HG02885 (cell line): Measurements from ENCODE around the gene DUSP6.

Source experiments
- ATAC-seq: cut with Tn5 transposase; IDR thresholded peaks from one replicate; pipeline ENCODE4 v1.9.1; 2021; ENCODE audit warnings: mild to moderate bottlenecking; ENCODE audit not compliant: unreplicated experiment, poor library complexity

The DUSP6 gene, protein sequence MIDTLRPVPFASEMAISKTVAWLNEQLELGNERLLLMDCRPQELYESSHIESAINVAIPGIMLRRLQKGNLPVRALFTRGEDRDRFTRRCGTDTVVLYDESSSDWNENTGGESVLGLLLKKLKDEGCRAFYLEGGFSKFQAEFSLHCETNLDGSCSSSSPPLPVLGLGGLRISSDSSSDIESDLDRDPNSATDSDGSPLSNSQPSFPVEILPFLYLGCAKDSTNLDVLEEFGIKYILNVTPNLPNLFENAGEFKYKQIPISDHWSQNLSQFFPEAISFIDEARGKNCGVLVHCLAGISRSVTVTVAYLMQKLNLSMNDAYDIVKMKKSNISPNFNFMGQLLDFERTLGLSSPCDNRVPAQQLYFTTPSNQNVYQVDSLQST

DNA sequence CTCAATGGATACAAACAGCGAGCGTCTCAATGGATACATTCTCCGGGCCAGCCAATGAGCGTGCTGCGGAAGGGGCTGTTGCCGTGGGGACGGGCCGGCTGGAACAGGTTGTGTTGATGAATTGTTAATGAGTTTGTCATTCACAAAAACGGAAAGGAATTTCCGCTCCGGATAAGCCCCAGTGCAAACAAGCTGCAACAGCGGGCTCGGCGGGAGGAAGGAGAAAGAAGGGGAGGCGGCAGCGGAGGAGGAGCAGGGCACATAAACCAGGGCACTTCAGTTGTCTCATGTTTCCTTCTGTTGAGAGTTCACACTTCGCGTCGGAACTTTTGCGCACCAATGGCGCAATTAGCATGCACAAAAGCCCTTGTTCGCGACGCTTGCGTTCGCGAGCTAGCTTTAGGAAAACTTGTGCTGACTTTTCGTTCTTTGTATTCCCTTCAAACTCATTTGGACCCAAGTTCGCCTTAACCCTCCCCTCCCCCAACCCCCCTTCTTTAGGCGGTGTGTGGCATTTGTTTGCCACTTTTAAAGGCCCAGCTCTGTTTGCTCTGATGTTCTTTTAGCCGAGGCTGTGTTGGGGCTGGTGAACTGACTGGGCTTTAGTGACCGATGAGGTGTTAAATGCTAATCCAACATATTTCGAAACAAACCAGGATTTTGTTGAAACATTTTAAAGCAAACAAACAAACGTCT, at the start of gene DUSP6:
Gene DUSP6, minus strand, starts transcription at position 10 of the 696 bp plus-strand sequence. CDS start 462 bp downstream, outside the sequence.
- peak; percentile 27 for ATAC-seq

DNA sequence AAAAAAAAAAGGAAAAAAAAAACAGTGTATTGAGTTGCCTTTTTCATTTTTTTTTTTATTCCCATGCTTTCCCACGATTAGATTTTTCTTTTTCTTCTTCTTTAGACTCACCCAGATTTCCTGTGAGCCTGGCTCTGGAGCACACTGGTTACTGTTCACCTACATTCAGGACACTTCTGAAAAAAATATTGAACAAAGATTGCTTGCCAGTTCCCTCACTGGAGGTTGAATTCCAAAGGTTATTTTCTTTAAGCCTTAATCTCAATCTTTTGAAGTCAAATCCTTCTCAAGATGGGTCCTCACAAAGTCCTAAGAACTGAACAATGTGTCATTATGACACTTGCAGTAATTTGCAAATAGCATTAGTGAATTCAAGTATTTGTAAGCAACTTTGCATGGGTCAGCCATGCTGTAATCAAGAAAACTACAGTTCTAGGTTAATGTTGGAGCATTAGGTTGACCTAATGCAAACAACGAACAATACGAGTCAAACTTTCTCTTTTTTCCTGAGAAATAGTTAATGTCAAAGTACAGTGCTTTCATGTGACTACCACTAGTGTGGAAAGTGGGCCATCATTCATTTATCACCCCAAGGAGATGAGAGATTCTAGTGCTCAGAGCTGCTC, 49.2 kb upstream of the DUSP6 start:
- ATAC-seq: no peak

DNA sequence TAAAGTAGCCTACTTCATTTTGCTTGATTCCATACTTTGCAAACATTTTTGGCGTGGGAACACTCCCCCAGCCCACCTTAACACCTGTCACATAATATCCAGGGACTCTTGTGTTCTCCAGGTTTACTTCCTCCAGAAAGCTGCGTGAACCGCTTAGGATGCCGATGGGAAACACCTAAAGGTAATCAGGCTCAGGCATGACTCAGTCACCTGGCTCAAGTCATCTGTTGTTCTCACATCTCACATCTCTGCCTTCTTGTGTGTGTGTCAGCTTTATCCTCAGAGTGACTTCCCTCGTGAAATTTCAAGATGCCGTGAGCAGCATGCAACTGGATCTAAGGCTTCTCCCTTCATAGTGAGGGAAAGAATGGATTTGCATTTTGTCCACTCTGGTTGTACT, 48.1 kb upstream of the DUSP6 start:
- ATAC-seq: no peak

DNA sequence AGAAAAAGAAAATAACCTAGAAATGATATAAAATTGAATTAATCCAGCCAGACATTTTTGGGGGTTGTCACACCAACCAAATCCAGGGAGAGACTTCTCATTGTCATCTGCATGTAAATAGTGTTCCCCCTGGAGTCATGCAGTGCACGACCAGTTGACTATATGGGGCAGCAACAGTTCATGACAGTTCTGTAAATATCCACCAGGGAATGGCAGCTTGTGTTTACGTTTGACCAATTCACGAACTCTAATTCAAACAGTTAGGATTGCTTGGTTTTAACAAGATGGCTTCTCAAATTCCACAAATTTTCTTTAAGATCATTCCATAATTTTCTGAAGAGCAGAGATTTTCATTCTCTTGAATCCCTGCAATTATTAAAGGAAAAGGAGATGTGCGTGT, 43.4 kb upstream of the DUSP6 start:
- ATAC-seq: no peak

DNA sequence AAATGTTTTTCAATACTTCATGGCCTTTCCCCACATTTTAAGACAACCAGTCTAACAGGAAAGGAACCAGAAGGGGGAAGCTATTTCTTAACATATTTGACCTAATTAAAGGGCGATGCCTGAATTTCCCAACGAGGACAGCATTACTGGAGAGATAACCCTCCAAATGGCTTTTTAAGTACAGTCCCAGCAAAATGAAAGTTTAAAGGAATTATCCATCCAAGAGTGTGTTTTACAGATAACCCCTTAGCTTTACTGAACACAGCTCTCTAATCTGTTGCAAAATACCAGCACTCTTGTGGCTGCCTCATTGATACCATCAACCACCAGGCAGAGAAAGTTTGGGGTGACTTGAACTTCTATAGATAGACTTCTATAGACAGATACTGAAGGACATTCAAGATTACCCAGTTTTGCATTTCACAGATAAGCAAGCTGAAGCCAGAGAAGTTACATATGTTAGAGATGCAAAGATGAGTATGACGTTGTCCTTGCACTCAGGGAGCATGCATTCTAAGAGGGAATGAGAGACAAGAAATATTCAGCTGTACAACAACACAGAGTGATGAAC, 41.3 kb upstream of the DUSP6 start:
- ATAC-seq: no peak

DNA sequence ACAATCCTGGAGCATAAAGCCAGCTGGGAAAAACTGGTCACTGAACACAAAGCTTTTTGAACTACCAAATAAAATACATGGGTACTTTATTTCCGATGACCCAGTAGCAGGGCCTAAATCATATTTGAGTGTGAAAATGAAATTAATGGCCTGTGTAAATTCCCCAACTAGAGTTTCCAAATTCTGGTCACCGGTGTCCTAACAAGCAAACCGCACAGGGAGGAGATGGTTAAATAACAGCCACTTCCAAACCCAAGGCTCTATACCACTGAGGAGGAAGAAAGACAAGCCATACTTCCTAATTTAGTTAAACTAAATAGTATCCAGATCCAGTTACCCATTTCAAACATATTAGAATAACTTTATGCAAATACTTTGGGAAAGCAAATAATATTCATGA, 40.1 kb upstream of the DUSP6 start:
- no peak for ATAC-seq

DNA sequence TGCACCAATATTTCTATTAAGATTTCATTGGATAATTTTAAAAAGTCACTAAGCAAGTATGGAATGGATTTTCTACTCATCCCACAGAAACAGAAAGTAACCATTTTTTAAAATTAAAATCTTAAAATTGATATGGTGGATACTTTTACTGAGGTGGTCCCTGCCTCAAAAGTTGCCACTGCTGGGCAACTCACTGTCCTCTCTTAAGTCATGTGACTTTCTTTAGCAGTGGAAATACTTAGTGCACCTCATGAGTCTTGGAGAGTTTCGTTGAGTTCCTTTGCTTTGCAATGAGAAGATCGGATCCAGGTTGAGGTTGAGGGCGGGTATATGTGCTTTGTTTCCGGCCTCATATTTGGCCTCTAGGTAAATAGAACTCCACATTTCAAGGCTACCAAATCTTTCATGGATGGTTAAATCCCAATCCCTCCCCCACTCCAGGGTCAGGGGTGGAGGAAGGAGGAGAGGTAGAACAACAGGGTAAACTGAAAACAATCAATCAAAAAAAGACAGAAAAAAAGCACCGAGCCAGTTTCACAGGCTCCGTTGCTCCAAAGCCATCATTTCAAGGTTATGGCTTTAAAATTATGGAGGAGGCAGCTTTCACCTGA, 39.5 kb upstream of the DUSP6 start:
- ATAC-seq: no peak

DNA sequence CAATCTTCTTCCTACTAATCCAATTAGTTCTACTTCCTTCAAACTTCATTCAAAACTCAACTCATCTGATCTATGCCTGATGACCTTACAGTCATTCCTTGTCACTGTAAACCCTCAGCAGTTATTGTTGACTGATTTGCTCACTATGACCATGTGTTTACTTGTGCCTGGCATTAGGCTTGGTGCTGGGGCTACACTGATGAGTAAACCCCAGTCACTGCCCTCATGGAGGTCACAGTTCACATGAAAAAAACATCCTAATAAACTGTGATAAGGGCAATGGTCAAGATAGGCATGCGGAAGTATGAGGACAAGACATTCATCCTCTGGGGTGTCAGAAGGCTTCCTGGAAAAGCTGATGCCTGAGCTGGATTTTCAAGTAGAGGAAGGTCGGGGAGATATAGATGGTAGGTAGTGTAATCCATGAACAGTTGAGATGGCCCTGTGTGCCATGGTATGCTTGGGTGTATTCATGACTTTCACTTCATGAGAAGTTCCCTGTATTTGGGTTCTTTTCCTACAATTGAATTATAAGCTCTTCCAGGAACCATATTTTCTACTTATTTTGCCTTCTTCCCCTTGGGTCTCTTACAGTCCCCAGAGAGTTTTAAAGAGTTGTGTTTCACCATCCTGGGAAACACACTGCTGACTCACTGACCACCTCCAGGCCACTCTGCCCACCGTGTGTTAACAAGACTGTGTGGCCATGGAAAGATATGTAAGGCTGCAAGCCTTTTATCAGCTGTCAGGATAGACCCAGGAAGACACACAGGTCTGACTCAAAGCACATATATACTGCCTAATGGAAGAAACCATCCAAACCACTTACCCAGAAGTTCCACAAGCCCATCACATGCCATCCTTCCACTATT, 38.7 kb upstream of the DUSP6 start:
- no peak for ATAC-seq

DNA sequence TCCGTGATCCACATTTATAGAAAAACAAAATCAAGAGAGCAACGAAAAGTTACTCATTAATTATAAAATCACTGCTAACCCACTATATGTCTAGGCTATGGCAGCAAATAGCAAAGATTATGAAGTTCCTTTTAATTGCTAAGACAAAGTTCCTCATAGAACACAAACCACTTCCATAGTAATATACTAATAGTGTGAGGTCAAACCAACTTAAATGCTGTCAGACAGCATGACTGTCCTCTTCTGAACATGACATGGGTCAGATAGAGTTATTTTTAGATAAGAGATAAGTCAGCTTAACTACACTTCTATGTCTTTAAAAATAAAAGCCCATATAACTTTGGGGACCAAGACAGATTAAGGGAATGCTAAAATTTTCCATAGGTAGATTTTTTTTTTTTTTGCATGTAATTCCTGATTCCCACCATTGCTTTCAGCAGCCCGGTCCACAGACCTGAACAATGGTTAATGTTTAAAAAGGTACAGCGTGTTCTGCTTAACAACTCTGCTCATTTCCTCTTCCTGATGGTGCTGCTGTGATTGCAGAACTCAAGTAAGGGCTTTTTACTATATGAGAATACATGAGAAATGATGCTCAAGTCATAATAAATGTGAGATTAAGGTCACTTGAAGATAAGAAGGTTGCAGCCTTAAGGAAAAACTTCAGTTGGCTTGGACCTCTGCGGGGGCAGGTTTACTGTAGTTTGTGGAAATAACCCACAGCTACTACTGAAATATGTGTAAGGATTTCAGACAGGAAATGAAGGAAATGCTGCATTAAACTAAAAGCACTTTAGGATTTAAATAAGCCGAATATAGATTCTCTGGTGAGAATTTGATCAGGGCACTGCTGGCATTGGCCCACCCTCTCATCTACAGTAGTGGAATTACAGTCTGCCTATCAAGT, 37.7 kb upstream of the DUSP6 start:
- ATAC-seq: no peak

DNA sequence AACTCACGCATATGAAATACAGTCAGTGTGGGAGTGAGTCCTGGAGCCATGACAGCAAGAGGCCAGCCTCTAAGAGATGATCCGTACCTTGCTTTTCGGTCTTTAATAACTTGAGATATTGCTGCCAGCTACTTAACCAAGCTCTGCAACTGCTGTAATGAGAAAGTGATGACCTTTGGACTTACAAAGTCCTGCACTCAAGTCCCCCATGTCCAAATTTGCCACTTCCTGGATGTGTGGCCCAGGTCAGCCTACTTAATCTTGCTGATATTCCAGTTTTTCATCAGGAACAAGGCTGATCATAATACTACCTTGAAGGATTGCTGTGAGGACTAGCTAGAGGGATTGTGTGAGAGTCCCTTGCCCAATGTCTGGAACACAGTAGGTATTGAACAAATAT, 33.8 kb upstream of the DUSP6 start:
- ATAC-seq: no peak

DNA sequence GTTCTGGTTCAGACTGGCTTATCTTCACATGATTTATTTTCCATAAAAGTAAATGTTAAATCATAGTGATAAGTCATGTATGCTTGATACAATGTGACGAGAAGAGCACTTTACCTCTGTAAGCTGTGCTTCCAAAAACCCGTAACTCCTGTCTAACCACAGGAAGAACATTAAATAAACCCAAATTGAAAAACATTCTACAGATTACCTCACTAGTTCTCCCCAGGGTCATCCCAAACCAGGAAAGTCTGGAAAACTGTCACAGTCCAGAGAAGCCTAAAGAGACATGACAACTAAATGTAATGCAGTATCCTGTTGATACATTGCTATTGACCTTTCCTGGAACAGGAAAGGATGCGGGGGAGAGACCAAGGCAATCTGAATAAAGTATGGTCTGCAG, 32.5 kb upstream of the DUSP6 start:
- no peak for ATAC-seq

DNA sequence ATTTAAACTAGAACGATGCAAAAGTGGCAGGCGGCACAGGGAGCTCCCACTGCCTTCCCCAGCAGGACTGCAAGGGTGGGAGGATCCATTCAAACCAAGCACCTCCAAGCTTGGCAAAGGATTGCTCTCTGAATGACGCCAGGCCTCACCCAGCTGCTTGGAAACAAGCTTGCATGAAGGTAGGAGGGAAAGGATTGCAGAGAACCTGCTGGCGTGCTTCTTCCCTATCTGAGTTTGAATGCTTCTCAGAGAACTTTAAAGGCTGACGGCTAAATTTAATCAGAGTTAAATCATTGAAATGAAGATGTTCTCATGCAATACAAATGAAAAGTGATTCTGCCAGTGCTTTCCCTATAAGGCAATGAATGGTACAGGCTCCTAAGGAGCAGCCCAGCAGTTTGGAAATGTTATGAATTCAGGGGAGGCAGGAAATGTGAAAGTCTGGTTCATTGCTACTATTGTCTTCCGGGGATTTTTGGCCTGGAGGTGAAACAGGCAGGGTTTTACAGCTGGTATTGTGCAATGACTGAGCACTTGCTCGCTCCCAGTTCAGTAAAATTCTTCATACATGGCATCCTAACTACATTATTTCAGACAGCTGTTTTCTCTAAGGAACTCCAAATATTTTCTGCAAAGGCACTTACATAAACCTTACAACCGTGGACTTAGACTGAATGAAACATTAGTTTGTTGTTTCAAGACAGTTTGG, 31.9 kb upstream of the DUSP6 start:
- ATAC-seq: no peak

DNA sequence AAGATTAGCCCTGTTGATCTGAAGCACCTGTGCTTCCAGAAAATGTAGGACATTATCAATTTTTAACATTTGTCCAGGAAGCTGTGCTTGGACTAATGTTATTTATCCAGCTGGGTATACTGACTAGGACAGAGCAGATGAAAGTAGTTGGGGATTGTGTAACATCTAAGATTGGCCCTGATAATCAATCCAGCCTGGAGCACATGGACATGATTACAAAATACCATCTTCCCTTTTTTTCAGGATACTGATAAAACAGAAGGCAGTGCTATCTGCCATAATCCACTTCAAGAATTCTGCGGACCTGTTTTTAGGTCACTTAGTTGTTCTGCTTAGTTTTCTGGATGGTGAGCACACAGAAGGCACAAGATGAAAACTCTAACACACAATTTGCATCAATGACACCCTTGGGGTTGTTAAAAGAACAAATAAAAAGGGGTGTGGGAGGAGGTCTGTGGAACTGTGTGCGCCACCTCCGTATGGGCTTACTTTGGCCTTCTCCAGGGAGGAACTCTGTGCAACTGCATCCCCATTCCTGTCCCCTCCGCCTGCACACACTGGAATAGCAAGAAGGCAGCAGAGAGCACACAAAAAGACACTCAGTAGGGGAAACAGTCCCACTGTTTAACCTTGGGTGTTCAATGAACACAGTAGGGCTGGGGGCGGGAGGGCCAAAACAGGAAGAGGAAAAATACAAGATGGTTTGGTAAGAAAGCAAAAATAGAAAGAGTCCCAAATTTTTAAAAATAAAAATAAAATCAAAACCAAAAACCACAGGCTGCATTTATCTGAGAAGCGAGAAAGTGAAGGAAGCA, 31.1 kb upstream of the DUSP6 start:
- no peak for ATAC-seq

DNA sequence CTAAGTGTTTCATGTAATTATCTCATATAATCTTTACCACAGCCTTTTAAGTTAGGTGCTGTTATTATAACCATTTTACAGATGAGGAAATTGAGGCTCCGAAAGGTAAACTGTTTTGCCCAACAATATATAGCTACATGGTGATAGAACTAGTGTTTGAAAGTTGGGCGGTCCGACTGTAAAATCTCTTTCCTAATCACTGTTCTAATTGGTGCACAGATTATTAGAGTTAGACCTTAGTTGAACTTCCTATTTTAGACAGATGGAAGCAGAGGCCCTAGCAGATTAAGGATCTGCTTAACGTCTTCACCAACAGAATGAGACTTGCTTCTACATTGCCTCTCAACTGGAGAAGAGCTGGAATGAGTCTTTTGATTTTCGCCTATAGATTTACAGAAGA, 30.0 kb upstream of the DUSP6 start:
- ATAC-seq: no peak

DNA sequence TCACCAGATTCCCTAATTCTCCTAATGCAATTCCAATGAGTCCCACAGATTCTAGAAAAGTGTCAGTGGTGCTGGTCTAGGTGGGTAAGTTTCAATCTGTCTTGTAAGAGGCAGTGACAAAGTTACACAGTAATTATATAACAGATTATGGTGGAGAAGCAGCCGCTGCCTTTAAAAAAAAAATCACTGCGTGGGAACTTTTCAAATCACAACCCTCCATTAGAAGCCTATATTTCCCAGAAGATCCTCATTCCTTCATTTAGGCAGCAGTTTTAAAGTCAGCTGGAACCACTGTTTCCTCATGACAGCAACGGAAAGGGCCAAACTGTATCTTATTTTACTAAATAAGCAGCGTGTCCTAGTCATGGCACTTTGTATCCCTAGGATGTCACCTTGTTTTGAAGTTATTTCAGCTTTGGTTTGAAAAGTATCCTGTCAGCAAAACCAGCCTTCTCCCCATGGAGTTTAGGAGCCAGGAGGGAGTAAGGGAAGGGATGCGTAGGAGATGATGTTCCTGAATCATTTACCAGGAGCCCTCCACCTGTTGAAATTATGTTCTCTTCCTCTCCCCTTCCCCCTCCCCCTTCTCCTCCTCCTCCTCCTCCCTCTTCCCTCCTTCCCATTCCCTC, 27.7 kb upstream of the DUSP6 start:
- ATAC-seq: no peak

DNA sequence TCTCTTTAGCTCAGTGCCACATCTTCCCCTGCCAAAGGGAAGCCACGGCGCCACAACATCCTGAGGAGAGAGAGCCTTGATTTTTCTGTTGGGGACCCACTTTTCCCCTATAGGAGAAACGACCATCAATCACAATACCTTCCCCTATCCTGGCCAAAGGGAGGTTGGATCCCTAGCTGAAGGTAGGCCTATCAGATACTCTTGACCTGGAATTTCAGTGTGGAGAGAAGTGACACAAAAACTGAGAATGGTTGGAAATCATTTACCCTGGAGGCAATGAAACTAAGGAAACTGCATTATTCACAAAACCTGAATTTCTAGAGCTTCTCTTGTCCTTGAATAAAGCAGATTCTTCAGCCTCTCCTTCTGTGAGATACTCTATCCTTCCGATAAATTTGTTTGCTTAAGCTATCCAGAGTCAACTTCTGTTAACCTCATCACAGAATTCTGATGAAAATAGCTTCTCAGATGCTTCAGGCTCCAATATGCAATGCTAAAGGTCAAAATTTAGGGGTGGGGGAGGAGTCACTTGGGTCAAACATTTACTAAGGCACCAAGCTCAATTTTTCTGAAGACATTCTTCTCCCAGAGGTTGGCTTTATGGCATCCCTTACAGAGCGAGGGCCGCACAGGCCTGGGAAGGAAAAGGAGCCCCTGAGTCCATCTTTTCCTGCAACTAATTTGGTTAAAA, 27.0 kb upstream of the DUSP6 start:
- no peak for ATAC-seq
